ENCODE results near the gene ARL5A. TPM values are rescaled to one million over a fixed set of nuclear protein-coding genes. Genes with fewer than 3 reads are reported as not detected.

The ARL5A gene
- total RNA-seq, 2 experiments from 2014 or later, result 78.1 to 91.4 TPM

DNA sequence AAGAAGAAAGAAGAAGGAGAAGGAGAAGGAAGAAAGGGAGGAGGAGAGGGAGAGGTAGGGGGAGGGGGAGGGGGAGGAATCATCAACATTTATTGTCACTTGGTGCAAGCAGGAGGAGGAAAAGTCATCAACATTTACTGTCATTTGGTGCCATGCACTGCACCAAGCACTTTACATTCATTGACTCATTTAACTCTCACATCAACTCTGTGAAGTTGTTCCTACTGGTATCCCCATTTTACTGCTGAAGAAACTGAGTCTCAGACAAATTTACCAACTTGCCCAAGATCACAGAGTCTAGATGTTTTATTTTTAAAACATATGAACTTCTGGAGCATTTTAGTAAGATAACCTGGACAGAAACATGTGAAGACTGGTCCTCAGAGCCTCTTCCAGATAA, 47.3 kb downstream of the ARL5A start:
- Histone ChIP-seq H3K36me3 (ENCODE audit: insufficient read depth, low read length) (peaks cover 23% of the 10 kb centered on the region), H2AFZ (ENCODE audit: low read length) (no peak overlapping the region), H3K79me2 (ENCODE audit: insufficient read depth, low read depth, low read length) (no peaks in the 10 kb centered on the region), H3K4me3 (ENCODE audit: low read depth, low read length, poor library complexity, severe bottlenecking) (no peak overlapping the region), H3K4me2 (ENCODE audit: low read length) (no peak overlapping the region), H3K9me3 (ENCODE audit: low read length) (0 out of 2 replicates have a peak, but pooled peaks cover 4% of the 10 kb centered on the region), H4K20me1 (ENCODE audit: insufficient read depth, low read length) (no peaks in the 10 kb centered on the region), H3K4me1 (ENCODE audit: insufficient read depth, low read length, poor library complexity, severe bottlenecking) (no peaks in the 10 kb centered on the region), H3K27ac (ENCODE audit: low read depth, low read length, poor library complexity, severe bottlenecking) (no peak overlapping the region), H3K9me2 (ENCODE audit: insufficient read depth, low read length) (no peaks in the 10 kb centered on the region)
- POLR2A ChIA-PET, result no interaction called here
- intact Hi-C loops (cut with micrococcal nuclease; ENCODE audit: unreplicated experiment), result no loop called here
- BruUV-seq (replicated peaks), result no TSS peak
- CTCF ChIA-PET (ENCODE audit: unreplicated experiment), result no interaction called here
- DNase-seq (ENCODE audit: low spot score), result no peak
- TF ChIP-seq, protein P1, sequence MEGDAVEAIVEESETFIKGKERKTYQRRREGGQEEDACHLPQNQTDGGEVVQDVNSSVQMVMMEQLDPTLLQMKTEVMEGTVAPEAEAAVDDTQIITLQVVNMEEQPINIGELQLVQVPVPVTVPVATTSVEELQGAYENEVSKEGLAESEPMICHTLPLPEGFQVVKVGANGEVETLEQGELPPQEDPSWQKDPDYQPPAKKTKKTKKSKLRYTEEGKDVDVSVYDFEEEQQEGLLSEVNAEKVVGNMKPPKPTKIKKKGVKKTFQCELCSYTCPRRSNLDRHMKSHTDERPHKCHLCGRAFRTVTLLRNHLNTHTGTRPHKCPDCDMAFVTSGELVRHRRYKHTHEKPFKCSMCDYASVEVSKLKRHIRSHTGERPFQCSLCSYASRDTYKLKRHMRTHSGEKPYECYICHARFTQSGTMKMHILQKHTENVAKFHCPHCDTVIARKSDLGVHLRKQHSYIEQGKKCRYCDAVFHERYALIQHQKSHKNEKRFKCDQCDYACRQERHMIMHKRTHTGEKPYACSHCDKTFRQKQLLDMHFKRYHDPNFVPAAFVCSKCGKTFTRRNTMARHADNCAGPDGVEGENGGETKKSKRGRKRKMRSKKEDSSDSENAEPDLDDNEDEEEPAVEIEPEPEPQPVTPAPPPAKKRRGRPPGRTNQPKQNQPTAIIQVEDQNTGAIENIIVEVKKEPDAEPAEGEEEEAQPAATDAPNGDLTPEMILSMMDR (conservative IDR thresholded peaks at IDR 0.05; ENCODE audit: low read length), result no peak
- no peak for TF ChIP-seq EZH2phosphoT487 (IDR thresholded peaks at IDR 0.05; ENCODE audit: borderline replicate concordance, low read depth, low read length)

DNA sequence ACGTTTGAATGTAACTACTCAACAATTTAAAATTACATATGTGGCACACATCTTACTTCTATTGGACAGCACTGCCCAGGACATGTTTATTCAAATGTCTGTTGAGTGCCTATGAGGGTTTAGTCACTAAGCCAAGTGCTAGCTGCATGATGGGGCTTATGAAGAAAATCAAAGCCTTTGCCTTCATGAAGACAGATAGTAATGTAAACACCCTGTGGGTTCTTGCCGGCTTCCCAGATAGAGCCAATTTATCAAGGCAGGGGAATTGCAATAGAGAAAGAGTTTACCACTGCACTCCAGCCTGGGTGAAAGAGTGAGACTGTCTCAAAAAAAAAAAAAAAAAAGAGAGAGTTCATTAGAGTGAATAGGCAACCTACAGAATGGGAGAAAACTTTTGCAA, 50.3 kb downstream of the ARL5A start:
- no peak for TF ChIP-seq EZH2phosphoT487 (IDR thresholded peaks at IDR 0.05; ENCODE audit: borderline replicate concordance, low read depth, low read length)
- TF ChIP-seq, protein P1 (conservative IDR thresholded peaks at IDR 0.05; ENCODE audit: low read length), result no peak
- Histone ChIP-seq H3K4me3 (ENCODE audit: low read depth, low read length, poor library complexity, severe bottlenecking) (no peak overlapping the region), H3K27ac (ENCODE audit: low read depth, low read length, poor library complexity, severe bottlenecking) (no peak overlapping the region), H3K4me1 (ENCODE audit: insufficient read depth, low read length, poor library complexity, severe bottlenecking) (peaks cover 17% of the 10 kb centered on the region), H3K79me2 (ENCODE audit: insufficient read depth, low read depth, low read length) (no peaks in the 10 kb centered on the region), H3K9me3 (ENCODE audit: low read length) (0 out of 2 replicates have a peak, but pooled peaks cover 4% of the 10 kb centered on the region), H3K9me2 (ENCODE audit: insufficient read depth, low read length) (no peaks in the 10 kb centered on the region), H2AFZ (ENCODE audit: low read length) (no peak overlapping the region), H3K4me2 (ENCODE audit: low read length) (no peak overlapping the region), H3K36me3 (ENCODE audit: insufficient read depth, low read length) (peaks cover 21% of the 10 kb centered on the region), H4K20me1 (ENCODE audit: insufficient read depth, low read length) (no peaks in the 10 kb centered on the region)
- intact Hi-C loops (cut with micrococcal nuclease; ENCODE audit: unreplicated experiment), result no loop called here
- no peak for DNase-seq (ENCODE audit: low spot score)
- CTCF ChIA-PET (ENCODE audit: unreplicated experiment), result no interaction called here
- no TSS peak for BruUV-seq (replicated peaks)
- POLR2A ChIA-PET, result interaction anchor here (0.7 to 1.1 kb wide), 2 partner anchors 11 to 899 kb away, joined by 3 to 4 read pairs; no protein-coding TSS in a partner anchor

DNA sequence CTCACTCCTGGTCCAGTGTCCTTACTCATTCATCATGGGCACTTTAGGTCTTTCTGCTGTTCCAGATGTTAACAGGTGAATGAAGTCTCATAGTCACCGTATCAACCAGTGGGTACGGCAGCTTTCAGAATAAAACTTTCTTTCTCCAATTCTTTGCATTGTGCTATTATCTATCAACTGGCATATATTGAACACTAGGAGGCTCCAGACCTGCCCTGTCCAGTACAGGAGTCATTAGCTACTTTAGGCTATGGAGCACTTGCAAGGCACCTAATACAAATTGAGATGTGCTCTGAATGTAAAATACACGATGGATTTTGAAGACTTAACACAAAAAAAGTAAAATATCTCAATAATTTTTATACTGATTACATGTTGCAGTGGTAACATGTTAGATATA, 50.7 kb downstream of the ARL5A start:
- Histone ChIP-seq H4K20me1 (ENCODE audit: insufficient read depth, low read length) (no peaks in the 10 kb centered on the region), H3K9me3 (ENCODE audit: low read length) (0 out of 2 replicates have a peak, but pooled peaks cover 4% of the 10 kb centered on the region), H3K36me3 (ENCODE audit: insufficient read depth, low read length) (peaks cover 21% of the 10 kb centered on the region), H3K79me2 (ENCODE audit: insufficient read depth, low read depth, low read length) (no peaks in the 10 kb centered on the region), H3K4me3 (ENCODE audit: low read depth, low read length, poor library complexity, severe bottlenecking) (no peak overlapping the region), H2AFZ (ENCODE audit: low read length) (no peak overlapping the region), H3K4me2 (ENCODE audit: low read length) (no peak overlapping the region), H3K27ac (ENCODE audit: low read depth, low read length, poor library complexity, severe bottlenecking) (no peak overlapping the region), H3K4me1 (ENCODE audit: insufficient read depth, low read length, poor library complexity, severe bottlenecking) (peaks cover 22% of the 10 kb centered on the region), H3K9me2 (ENCODE audit: insufficient read depth, low read length) (no peaks in the 10 kb centered on the region)
- CTCF ChIA-PET (ENCODE audit: unreplicated experiment), result no interaction called here
- TF ChIP-seq, protein P1 (conservative IDR thresholded peaks at IDR 0.05; ENCODE audit: low read length), result peak; percentile 60
- no peak for TF ChIP-seq EZH2phosphoT487 (IDR thresholded peaks at IDR 0.05; ENCODE audit: borderline replicate concordance, low read depth, low read length)
- no peak for DNase-seq (ENCODE audit: low spot score)
- intact Hi-C loops (cut with micrococcal nuclease; ENCODE audit: unreplicated experiment), result no loop called here
- POLR2A ChIA-PET, result interaction anchor here (1.1 kb wide), 1 partner anchor 11 kb away, joined by 4 read pairs; no protein-coding TSS in a partner anchor
- BruUV-seq (replicated peaks), result no TSS peak
